Mononuclear cell (primary cell): Measurements from ENCODE around the gene EVL. TPM values are rescaled to one million over a fixed set of nuclear protein-coding genes. Genes with fewer than 3 reads are reported as not detected.
A peak's percentile ranks its signal among the peaks of the same experiment; 100 is the strongest.
"Not testable (repeated sequence)": the region's sequence is repeated elsewhere in the genome, so short reads cannot be mapped to it uniquely, and the experiment has no call there.

Source experiments
- H3K27me3 ChIP-seq: 2 replicates; pipeline ENCODE4 v1.6.0; 2011; ENCODE audit warnings: low read length, control low read depth; ENCODE audit not compliant: insufficient read depth
- H3K4me1 ChIP-seq: 2 replicates; pipeline ENCODE4 v1.5.1; 2011; ENCODE audit warnings: mild to moderate bottlenecking, low read length, control low read depth; ENCODE audit not compliant: insufficient read depth
- H3K4me3 ChIP-seq: 2 replicates; pipeline ENCODE4 v1.5.1; 2011; ENCODE audit warnings: mild to moderate bottlenecking, low read length, moderate library complexity
- H3K9me3 ChIP-seq: 2 replicates; pipeline ENCODE4 v1.5.1; 2011; ENCODE audit warnings: low read depth, mild to moderate bottlenecking, control low read depth, low read length
- total RNA-seq: library from RNA; depleted of rRNA; stranded (reverse); fragments of >200 nt; gene quantifications from one replicate; pipeline ENCODE4 v1.2.3, GENCODE V29; 2012

Gene EVL, protein sequence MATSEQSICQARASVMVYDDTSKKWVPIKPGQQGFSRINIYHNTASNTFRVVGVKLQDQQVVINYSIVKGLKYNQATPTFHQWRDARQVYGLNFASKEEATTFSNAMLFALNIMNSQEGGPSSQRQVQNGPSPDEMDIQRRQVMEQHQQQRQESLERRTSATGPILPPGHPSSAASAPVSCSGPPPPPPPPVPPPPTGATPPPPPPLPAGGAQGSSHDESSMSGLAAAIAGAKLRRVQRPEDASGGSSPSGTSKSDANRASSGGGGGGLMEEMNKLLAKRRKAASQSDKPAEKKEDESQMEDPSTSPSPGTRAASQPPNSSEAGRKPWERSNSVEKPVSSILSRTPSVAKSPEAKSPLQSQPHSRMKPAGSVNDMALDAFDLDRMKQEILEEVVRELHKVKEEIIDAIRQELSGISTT
- total RNA-seq: 425 TPM

DNA sequence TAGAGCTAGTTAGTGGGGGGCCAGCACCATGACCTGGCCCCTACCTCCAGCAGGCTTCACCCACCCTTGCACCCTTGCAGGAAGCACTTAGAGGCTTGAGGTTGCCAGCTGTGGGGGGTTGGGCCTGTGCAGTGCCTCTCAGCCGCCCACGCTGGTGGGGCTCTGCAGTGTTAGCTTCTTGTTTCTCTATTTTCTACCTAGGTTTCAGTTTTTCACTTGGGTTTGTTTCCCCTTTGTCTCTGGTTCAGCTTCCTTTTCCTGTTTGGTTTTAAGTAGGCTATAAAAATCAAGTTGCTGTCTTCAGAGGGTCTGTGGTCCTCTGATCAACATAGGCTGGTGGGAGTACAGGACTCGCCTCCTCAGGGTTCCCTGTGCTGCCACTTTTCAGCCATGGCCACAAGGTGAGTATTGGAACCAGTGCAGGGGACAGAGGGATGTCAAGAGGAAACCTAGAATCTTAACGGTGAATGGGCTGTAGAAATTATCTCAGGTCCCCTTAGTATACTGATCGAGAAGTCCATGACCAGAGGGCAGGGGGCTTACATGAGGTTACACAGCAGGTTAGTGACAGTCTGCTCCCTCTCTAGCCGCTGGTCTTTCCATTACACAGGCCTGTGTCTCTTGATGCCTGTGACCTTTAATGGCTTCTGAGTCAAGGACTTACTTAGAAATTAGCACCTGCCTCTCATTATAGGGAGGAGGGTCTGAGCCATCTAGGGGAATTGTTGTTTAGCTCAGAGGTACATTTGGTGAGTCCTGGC is at the start of gene EVL:
Gene EVL (plus strand): TSS at position 312 of the 761 bp plus-strand sequence. CDS start 79 bp downstream, at position 391.
- H3K9me3 ChIP-seq: no peaks in the 10 kb centered on the region
- no peaks in the 10 kb centered on the region for H3K27me3 ChIP-seq
- peaks cover 92% of the 10 kb centered on the region for H3K4me1 ChIP-seq
- peak within 1 kb of the TSS; percentile 78 for H3K4me3 ChIP-seq

DNA sequence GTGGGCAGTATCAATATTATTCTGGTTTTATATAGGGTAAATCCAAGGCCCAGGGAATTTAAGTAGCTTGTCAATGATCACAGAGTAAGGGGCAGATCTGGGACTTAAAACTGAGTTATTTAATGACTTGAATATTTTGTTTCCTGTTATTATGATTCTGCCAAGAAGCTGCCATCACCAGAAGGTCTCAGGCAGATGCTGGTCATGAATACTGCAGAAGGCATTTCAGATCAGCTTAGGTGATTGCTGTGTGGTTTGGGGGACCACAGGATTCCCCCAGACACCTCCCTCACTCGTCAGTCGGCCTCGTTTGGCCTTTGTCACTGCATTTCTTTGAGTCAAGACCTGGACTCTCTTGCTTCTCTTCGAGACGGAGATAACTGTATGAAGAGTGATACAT is 47.7 kb upstream of the EVL start:
- no peaks in the 10 kb centered on the region for H3K27me3 ChIP-seq
- no peaks in the 10 kb centered on the region for H3K9me3 ChIP-seq
- H3K4me1 ChIP-seq: no peaks in the 10 kb centered on the region
- H3K4me3 ChIP-seq: no peak overlapping the region

DNA sequence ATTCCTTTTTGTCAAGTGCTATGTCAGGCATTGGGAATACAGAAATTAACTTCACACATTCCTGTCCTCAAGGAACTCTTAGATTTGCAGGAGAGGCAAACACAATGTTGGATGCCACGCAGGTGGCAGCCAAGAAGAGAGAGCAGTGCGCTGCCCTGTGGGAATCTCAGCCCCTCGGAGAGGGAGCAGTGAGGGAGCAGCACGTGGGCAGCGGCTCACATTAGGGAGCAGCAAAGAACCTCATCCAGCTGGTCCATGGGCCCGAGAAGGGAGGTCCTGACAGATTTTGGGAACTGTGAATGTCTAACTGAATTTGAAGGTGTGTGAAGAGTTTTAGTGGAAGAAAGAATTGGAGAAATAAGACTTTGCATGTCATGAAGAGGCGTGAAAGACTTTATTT is 47.2 kb upstream of the EVL start:
- no peaks in the 10 kb centered on the region for H3K4me1 ChIP-seq
- H3K9me3 ChIP-seq: no peaks in the 10 kb centered on the region
- H3K27me3 ChIP-seq: no peaks in the 10 kb centered on the region
- no peak overlapping the region for H3K4me3 ChIP-seq

DNA sequence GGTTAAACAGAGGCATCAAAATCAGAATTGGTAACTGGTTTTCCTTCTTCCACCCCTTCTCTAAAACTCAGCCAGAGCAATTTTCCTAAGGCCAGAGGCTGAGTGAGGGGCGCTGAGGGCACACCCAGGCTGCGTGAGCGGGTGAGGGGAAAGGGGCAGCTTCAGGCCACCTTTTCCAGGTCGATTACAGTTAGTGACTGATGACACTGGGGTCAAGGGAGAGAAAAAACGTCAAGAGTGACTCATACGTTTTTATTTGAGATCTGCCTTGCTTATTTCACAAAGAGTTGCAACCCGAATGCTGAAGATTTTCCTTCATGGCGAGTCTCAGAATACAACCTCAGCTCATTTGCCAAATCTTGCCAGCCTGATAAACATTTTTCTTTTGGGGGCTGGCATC is 46.7 kb upstream of the EVL start:
- H3K9me3 ChIP-seq: no peaks in the 10 kb centered on the region
- no peak overlapping the region for H3K4me3 ChIP-seq
- no peaks in the 10 kb centered on the region for H3K27me3 ChIP-seq
- H3K4me1 ChIP-seq: no peaks in the 10 kb centered on the region

DNA sequence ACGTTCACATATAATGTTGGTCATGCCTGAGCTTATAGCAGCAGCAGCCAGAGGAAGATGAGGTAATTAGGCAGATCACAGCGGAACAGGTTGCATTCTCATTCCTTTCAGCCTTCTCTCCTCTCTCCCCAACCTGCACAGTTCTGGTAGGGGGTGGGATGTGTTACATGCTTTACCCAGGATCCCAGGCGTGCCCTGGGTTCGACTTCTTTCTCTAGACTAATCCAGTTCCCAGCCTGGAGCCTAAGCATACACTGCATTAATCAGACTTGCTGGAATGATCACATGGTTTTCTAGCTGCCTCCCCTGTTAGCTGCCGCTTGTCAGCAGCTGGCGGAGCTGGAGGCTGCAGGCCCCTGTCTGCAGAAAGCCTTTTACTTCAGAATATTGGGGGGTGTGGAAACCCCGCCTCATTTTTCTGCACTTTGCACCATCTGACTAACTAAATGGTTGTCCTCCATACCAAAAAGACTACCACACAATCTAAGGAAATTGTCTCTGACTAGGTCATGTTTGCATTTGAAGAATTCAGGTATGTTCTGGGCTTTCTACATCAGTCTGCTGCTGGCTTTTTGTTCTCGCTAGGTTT is 46.0 kb upstream of the EVL start:
- Histone ChIP-seq H3K4me3 (no peak overlapping the region), H3K27me3 (no peaks in the 10 kb centered on the region), H3K9me3 (no peaks in the 10 kb centered on the region), H3K4me1 (no peaks in the 10 kb centered on the region)

DNA sequence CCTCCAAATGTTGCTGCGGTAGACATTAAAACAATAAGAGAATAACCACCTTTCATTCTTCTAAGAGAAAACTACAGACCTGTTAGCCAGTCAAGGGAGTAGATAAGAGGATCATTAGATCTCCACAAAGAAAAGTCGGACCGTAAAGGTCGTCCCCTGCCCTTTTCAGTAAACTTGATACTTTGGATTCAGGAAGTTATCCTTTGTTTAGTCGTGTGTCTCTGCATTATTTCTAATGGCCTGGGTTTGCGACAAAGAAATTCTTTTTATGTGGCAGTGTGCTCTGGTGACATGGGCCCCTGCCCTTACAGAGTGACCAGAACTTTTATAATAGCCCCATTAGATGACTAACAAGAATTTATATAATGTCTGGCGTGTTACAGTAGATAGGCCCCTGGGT is 44.6 kb upstream of the EVL start:
- H3K4me1 ChIP-seq: no peaks in the 10 kb centered on the region

DNA sequence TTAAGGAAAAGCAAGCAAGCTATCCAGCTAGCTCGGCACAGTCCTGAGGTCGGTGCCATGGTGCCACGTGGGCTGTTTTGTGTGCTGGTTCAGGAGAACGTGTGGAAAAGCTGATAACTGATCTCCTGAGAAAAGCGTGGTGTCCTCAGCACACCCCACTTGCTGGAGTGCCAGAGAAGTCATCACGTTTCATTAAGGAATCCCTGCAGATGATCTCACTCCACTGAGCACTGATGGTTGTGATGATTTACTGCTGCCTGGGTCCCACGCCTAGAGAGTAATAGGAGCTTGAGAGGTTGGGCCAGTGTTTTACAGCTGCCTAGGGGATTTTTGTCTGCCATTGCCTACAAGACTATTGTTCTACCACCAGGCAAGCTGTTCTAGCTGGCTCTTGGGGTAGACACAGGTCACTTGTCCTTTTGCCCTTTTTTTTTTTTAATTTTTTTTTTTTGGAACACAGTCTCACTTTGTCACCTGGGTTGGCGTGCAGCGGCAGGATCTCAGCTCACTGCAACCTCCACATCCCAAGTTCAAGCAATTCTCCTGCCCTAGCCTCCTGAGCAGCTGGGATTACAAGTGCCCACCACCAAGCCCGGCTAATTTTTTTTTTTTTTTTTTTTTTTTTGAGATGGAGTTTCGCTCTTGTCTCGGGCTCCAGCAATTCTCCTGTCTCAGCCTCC is 42.3 kb upstream of the EVL start:
- Histone ChIP-seq H3K4me1 (no peaks in the 10 kb centered on the region), H3K27me3 (no peaks in the 10 kb centered on the region), H3K9me3 (no peaks in the 10 kb centered on the region), H3K4me3 (no peak overlapping the region)

More for the DNA sequence above, 44.6 kb upstream of the EVL start:
- H3K27me3 ChIP-seq: no peaks in the 10 kb centered on the region
- H3K4me3 ChIP-seq: no peak overlapping the region
- H3K9me3 ChIP-seq: no peaks in the 10 kb centered on the region

DNA sequence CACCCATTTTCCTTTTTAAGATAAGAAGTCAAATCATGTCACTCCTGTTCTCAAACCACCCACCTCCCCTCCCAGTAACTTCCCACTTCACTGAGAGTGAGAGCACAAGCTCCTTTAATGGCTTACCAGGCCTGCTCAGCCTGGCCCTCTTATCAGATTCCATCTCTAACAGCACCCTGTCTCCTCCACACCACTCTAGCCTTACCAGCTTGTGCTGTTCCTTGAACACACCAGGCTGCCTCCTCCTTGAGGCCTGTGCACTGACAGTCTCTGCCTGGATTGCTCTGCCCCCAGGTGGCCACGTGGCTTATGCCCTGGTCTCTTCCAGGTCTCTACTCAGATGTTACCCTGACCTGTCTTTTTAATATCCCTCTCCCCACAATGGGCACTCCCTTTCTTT is 40.1 kb upstream of the EVL start:
- H3K27me3 ChIP-seq: no peaks in the 10 kb centered on the region
- no peak overlapping the region for H3K4me3 ChIP-seq
- H3K4me1 ChIP-seq: no peaks in the 10 kb centered on the region
- H3K9me3 ChIP-seq: no peaks in the 10 kb centered on the region

DNA sequence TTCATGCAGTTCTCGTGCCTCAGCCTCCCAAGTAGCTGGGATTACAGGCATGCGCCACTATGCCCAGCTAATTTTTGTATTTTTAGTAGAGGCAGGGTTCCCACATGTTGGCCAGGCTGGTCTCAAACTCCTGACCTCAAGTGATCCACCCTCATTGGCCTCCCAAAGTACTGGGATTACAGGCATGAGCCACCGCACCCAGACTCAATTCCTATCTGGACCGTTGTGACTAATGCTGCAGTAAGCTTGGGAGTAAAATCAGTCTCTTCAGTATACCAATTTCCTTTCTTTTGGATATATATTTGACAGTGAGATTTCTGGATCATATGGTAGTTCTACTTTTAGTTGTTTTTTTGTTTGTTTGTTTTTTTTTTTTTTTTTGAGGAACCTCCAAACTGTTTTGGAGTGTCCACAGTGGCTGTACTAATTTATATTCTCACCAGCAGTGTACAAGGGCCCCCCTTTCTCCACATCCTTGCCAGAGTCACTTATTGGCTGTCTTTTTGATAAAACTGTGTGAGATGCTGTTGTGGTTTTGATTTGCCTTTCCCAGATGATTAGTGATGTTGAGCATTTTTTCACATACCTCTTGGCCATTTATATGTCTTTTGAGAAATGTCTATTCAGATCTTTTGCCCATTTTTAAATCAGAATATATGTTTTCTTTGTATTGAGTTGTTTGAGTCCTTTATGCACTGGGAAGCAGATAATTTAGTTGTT is 37.3 kb upstream of the EVL start:
- Histone ChIP-seq H3K9me3 (no peaks in the 10 kb centered on the region), H3K4me1 (peaks cover 6% of the 10 kb centered on the region), H3K4me3 (no peak overlapping the region), H3K27me3 (no peaks in the 10 kb centered on the region)

DNA sequence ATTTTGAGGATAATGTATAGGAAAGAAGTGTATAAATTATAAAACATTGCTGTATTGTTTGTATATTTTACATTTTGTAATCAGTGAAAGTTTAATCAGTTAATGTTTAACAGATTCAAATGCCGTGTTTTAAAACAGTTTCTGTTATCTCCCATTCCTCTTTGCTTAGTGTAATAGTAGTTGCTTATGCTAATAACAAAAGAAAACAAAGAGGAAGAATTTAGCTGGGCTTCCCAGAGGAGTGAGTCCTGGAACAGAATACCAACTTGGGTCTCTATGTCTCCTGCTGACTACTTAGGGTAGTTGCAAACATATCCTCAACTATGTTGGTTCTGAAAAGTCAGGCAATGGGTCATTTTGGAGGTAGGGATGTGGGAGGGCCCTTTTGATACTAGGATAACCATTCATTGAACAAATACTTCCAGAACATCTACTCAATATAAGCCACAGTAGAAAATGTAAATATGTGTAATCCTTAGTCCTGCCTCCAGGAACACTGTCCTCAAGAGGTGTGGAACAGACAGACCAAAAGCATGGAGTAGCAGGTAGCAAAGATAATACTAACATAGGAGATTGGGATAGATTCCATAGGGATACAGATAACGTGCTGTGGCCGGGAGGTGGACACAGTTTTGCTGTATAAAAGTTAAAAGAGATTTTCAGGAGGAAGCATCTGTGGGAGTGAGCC is 36.1 kb upstream of the EVL start:
- no peaks in the 10 kb centered on the region for H3K9me3 ChIP-seq

DNA sequence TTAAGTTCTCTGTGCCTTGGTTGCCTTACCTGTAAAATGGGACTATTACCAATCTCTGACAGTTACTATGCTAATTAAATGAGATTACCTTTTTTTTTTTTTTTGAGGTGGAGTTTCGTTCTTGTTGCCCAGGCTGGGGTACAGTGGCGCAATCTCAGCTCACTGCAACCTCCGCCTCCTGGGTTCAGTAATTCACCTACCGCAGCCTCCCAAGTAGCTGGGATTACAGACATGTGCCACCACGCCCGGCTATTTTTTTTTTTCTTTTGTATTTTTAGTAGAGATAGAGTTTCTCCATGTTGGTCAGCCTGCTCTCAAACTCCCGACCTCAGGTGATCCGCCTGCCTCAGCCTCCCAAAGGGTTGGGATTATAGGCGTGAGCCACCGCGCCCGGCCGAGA is 35.2 kb upstream of the EVL start:
- H3K27me3 ChIP-seq, H3K4me1 ChIP-seq, H3K9me3 ChIP-seq, H3K4me3 ChIP-seq: not testable (repeated sequence)

More for the DNA sequence above, 36.1 kb upstream of the EVL start:
- H3K4me1 ChIP-seq: peaks cover 6% of the 10 kb centered on the region
- no peak overlapping the region for H3K4me3 ChIP-seq
- H3K27me3 ChIP-seq: no peaks in the 10 kb centered on the region

DNA sequence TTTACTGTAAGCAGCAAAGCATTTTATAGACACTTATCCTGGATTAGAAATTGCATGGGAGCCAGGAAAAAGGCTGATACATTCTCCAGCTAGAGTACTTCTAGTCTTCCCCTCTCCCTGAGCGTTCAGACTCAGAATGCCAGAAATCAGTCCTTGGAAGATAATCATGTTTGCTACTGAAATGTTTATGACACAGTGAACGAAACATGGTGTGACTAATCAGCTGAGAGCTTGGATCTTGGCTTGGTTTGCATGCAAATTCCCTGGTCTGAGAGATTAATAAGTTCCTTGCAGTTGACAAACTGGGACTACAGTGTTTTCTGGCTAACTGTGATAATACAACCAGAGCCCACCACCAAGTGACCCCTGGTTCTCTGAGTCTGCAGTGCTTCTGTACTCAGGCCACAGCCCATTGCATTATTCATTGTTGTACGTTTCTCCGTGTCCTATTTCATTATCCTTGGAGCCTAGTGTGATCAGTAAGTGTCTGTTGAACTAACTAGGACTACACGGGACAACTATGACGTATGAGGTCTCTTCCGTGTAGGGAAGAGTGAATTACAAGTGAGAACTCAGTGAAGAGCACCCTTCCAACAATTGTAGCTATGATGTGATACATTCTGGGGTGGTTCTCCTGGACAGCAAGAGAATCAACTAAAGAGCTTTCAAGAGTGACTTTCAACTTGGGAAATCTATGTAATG is 34.6 kb upstream of the EVL start:
- Histone ChIP-seq H3K4me1 (peaks cover 6% of the 10 kb centered on the region), H3K9me3 (no peaks in the 10 kb centered on the region), H3K4me3 (no peak overlapping the region), H3K27me3 (no peaks in the 10 kb centered on the region)

DNA sequence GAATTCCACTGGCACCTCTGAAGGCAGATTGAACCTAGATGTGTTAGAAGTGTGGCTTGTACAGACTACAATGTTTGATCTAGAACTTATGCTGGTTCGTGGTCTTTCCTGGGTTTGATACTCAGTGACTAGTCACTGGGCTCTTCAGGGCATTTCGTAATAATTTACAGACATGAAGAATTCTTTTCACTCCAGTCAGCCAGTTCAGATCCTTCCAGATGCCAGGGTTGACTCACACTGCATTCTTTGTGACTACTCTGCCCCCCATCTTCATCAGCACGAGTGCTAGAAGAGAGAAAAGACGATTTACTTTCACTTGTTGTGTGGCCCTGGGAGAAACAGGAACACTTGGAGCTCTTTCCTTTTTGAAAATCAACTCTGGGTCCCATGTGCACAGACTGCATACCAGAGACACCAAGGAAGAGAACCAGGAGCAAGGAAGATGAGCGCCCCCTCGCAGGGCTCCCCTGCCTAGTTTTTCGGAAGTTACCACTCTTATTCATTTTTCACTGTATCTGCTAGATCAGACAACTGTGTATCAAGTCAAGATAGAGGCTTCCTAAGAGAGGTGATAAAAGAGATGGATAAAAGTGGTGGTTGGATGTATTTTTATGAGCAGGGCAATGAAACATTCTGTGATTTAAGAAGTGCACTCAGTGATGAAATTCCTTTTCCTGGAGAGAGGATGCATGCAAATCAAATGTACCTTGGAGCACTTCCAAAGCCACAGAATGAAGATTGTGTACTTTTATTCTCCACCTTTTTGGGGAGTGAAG is 33.5 kb upstream of the EVL start:
- Histone ChIP-seq H3K9me3 (no peaks in the 10 kb centered on the region), H3K27me3 (no peaks in the 10 kb centered on the region), H3K4me1 (peaks cover 6% of the 10 kb centered on the region), H3K4me3 (no peak overlapping the region)
